GM12874 (cell line): ENCODE data around the gene CEP83.

Source experiments
- TF ChIP-seq, protein P1 (sequence below): IDR thresholded peaks from 2 replicates; pipeline ENCODE4 v1.5.1; 2011; ENCODE audit warnings: low read depth, mild to moderate bottlenecking, control low read depth, low read length, moderate library complexity; ENCODE audit not compliant: insufficient read depth

Gene CEP83

GRCh38 chr12:94264736-94265485, 194.8 kb downstream of the CEP83 start:
- TF ChIP-seq, protein P1, sequence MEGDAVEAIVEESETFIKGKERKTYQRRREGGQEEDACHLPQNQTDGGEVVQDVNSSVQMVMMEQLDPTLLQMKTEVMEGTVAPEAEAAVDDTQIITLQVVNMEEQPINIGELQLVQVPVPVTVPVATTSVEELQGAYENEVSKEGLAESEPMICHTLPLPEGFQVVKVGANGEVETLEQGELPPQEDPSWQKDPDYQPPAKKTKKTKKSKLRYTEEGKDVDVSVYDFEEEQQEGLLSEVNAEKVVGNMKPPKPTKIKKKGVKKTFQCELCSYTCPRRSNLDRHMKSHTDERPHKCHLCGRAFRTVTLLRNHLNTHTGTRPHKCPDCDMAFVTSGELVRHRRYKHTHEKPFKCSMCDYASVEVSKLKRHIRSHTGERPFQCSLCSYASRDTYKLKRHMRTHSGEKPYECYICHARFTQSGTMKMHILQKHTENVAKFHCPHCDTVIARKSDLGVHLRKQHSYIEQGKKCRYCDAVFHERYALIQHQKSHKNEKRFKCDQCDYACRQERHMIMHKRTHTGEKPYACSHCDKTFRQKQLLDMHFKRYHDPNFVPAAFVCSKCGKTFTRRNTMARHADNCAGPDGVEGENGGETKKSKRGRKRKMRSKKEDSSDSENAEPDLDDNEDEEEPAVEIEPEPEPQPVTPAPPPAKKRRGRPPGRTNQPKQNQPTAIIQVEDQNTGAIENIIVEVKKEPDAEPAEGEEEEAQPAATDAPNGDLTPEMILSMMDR = no peak

GRCh38 chr12:94263905-94264561, 195.6 kb downstream of the CEP83 start:
- TF ChIP-seq, protein P1 = no peak

- TF ChIP-seq, protein P1 = no peak
Measured at GRCh38 chr12:94263011-94263811, 196.5 kb downstream of the CEP83 start.

- TF ChIP-seq, protein P1 = no peak
Measured at GRCh38 chr12:94262228-94263010, 197.2 kb downstream of the CEP83 start.

- TF ChIP-seq, protein P1 = no peak
Measured at GRCh38 chr12:94261786-94262185, 197.9 kb downstream of the CEP83 start.

- TF ChIP-seq, protein P1 = no peak
Measured at GRCh38 chr12:94261119-94261518, 198.5 kb downstream of the CEP83 start.
